ENCODE measurements around the gene SLC25A2. TPM values are rescaled to one million over a fixed set of nuclear protein-coding genes. Genes with fewer than 3 reads are reported as not detected.
"Not testable (repeated sequence)": the region's sequence is repeated elsewhere in the genome, so short reads cannot be mapped to it uniquely, and the experiment has no call there.

SLC25A2 gene
- total RNA-seq (ENCODE audit: low replicate concordance), result 0.45 and 0.92 TPM in 2 replicates
- long read RNA-seq, result 0 reads

- H3K36me3 Mint-ChIP-seq, result peaks cover 16% of the 10 kb centered on the region
- no peak within 1 kb of the TSS for H3K4me3 Mint-ChIP-seq
- TF ChIP-seq, protein P1, sequence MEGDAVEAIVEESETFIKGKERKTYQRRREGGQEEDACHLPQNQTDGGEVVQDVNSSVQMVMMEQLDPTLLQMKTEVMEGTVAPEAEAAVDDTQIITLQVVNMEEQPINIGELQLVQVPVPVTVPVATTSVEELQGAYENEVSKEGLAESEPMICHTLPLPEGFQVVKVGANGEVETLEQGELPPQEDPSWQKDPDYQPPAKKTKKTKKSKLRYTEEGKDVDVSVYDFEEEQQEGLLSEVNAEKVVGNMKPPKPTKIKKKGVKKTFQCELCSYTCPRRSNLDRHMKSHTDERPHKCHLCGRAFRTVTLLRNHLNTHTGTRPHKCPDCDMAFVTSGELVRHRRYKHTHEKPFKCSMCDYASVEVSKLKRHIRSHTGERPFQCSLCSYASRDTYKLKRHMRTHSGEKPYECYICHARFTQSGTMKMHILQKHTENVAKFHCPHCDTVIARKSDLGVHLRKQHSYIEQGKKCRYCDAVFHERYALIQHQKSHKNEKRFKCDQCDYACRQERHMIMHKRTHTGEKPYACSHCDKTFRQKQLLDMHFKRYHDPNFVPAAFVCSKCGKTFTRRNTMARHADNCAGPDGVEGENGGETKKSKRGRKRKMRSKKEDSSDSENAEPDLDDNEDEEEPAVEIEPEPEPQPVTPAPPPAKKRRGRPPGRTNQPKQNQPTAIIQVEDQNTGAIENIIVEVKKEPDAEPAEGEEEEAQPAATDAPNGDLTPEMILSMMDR (conservative IDR thresholded peaks at IDR 0.05), result no peak
- peaks cover 7% of the 10 kb centered on the region for H3K9me3 Mint-ChIP-seq
- no peaks in the 10 kb centered on the region for H3K27me3 Mint-ChIP-seq
- H3K27ac Mint-ChIP-seq, result no peak within 1 kb of the TSS
- DNase-seq (ENCODE audit: extremely low spot score, unreplicated experiment), result no peak
- H3K4me1 Mint-ChIP-seq (ENCODE audit: unreplicated experiment), result no peaks in the 10 kb centered on the region
Observed at GRCh38 chr5:141303756-141304155, at the start of gene SLC25A2. Gene SLC25A2, minus strand, starts transcription at chr5:141304049. Its CDS starts 184 bp downstream, at chr5:141303865.

DNA sequence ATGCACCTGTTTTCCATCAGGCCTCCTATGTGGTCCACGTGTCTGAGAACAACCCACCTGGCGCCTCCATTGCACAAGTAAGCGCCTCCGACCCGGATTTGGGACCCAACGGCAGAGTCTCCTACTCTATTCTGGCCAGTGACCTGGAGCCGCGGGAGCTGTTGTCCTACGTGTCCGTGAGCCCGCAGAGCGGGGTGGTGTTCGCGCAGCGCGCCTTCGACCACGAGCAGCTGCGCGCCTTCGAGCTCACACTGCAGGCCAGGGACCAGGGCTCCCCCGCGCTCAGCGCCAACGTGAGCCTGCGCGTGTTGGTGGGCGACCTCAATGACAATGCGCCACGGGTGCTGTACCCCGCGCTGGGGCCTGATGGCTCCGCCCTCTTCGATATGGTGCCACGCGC, 47.7 kb upstream of the SLC25A2 start:
- Mint-ChIP-seq H3K4me1 (ENCODE audit: unreplicated experiment) (no peaks in the 10 kb centered on the region), H3K4me3 (no peak overlapping the region), H3K36me3 (peaks cover 10% of the 10 kb centered on the region), H3K9me3 (peaks cover 10% of the 10 kb centered on the region), H3K27me3 (no peaks in the 10 kb centered on the region), H3K27ac (no peak overlapping the region)
- no peak for DNase-seq (ENCODE audit: extremely low spot score, unreplicated experiment)
- TF ChIP-seq, protein P1 (conservative IDR thresholded peaks at IDR 0.05), result no peak

GRCh38 chr5:141349917-141350619, 46.2 kb upstream of the SLC25A2 start, which contains the start of gene PCDHGB1:
Gene PCDHGB1, plus strand, starts transcription at chr5:141350099. Its CDS starts 162 bp downstream, at chr5:141350261.
- TF ChIP-seq, protein P1 (conservative IDR thresholded peaks at IDR 0.05), result peak; percentile 63
- H3K4me3 Mint-ChIP-seq, result peak within 1 kb of the TSS; percentile 61
- peak within 1 kb of the TSS; percentile 31 for H3K27ac Mint-ChIP-seq
- H3K36me3 Mint-ChIP-seq, result peaks cover 10% of the 10 kb centered on the region
- no peak for DNase-seq (ENCODE audit: extremely low spot score, unreplicated experiment)
- no peaks in the 10 kb centered on the region for H3K27me3 Mint-ChIP-seq
- H3K4me1 Mint-ChIP-seq (ENCODE audit: unreplicated experiment), result no peaks in the 10 kb centered on the region
- peaks cover 16% of the 10 kb centered on the region for H3K9me3 Mint-ChIP-seq

DNA sequence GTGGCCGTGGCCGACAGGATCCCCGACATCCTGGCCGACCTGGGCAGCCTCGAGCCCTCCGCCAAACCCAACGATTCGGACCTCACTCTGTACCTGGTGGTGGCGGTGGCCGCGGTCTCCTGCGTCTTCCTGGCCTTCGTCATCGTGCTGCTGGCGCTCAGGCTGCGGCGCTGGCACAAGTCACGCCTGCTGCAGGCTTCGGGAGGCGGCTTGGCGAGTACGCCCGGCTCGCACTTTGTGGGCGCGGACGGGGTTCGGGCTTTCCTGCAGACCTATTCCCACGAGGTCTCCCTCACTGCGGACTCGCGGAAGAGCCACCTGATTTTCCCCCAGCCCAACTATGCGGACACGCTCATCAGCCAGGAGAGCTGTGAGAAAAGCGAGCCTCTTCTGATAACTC, 42.2 kb upstream of the SLC25A2 start:
- not testable (repeated sequence) for H3K4me3 Mint-ChIP-seq; H3K27me3 Mint-ChIP-seq; H3K36me3 Mint-ChIP-seq; H3K27ac Mint-ChIP-seq; H3K4me1 Mint-ChIP-seq (ENCODE audit: unreplicated experiment); DNase-seq (ENCODE audit: extremely low spot score, unreplicated experiment)
- H3K9me3 Mint-ChIP-seq, result peaks cover 21% of the 10 kb centered on the region

- Mint-ChIP-seq H3K9me3 (peaks cover 20% of the 10 kb centered on the region), H3K27me3 (no peaks in the 10 kb centered on the region), H3K36me3 (peaks cover 3% of the 10 kb centered on the region), H3K4me1 (ENCODE audit: unreplicated experiment) (no peaks in the 10 kb centered on the region), H3K4me3 (no peak overlapping the region), H3K27ac (no peak overlapping the region)
- no peak for DNase-seq (ENCODE audit: extremely low spot score, unreplicated experiment)
- TF ChIP-seq, protein P1 (conservative IDR thresholded peaks at IDR 0.05), result no peak
Observed at GRCh38 chr5:141345327-141345726, 41.5 kb upstream of the SLC25A2 start.

- Mint-ChIP-seq H3K4me3 (peak overlapping the region; percentile 84), H3K36me3 (no peaks in the 10 kb centered on the region), H3K4me1 (ENCODE audit: unreplicated experiment) (no peaks in the 10 kb centered on the region), H3K9me3 (peaks cover 14% of the 10 kb centered on the region), H3K27me3 (no peaks in the 10 kb centered on the region), H3K27ac (no peak overlapping the region)
- DNase-seq (ENCODE audit: extremely low spot score, unreplicated experiment), result no peak
- TF ChIP-seq, protein P1 (conservative IDR thresholded peaks at IDR 0.05), result peak; percentile 4
Observed at GRCh38 chr5:141343953-141344463, 40.2 kb upstream of the SLC25A2 start.
